A549 (cell line): ENCODE data around the gene TSC22D2.

ENCODE experiments used
- CHD2 ChIP-seq: fragments of 150-350 bp; IDR thresholded peaks from 2 replicates; pipeline ENCODE4 v1.6.1; 2014; ENCODE audit warnings: low read length; ENCODE audit not compliant: partially characterized antibody
- EP300 ChIP-seq, 2 experiments: fragments of >200 bp; sonication (Bioruptor Twin); formaldehyde crosslinking; IDR thresholded peaks; 2 replicates in 1 of 2; 3 replicates in 1 of 2; pipeline ENCODE4 v1.6.1; 2016 to 2017
- MAZ ChIP-seq: fragments of 150-350 bp; IDR thresholded peaks from 2 replicates; pipeline ENCODE4 v1.6.1; 2014; ENCODE audit warnings: antibody characterized with exemption, low read depth, low read length, borderline replicate concordance
- MYC ChIP-seq: IDR thresholded peaks from 2 replicates; pipeline ENCODE4 v1.6.1; 2012; ENCODE audit warnings: mild to moderate bottlenecking, inconsistent platforms, low read length, improper control_type of control experiment, borderline replicate concordance
- POLR2A ChIP-seq: IDR thresholded peaks from 2 replicates; pipeline ENCODE4 v1.6.1; 2012; ENCODE audit warnings: mild to moderate bottlenecking, low read length
- RAD21 ChIP-seq, 2 experiments: fragments of >200 bp in 1 of 2; sonication (Bioruptor Twin) in 1 of 2; formaldehyde crosslinking in 1 of 2; IDR thresholded peaks in 1 of 2; conservative IDR thresholded peaks in 1 of 2; 2 replicates in 1 of 2; 3 replicates in 1 of 2; pipeline ENCODE4 v1.6.1; 2012 to 2018; ENCODE audit warnings: inconsistent platforms in 1 of 2
- ZNF302 ChIP-seq: fragments of 250-450 bp; sonication (Bioruptor Pico); IDR thresholded peaks from 2 replicates; pipeline ENCODE4 v1.9.0; 2021; ENCODE audit warnings: inconsistent platforms, mild to moderate bottlenecking, moderate library complexity
- TF ChIP-seq, protein P1 (sequence below): IDR thresholded peaks from 2 replicates; pipeline ENCODE4 v1.6.1; 2012
- TF ChIP-seq, protein P2 (sequence below): fragments of 250-450 bp; sonication (Bioruptor Pico); IDR thresholded peaks from 2 replicates; pipeline ENCODE4 v1.5.0; 2021; ENCODE audit warnings: mild to moderate bottlenecking, moderate library complexity, borderline replicate concordance
- TF ChIP-seq, protein P3 (sequence below): fragments of >200 bp; sonication (Bioruptor Twin); formaldehyde crosslinking; IDR thresholded peaks from 3 replicates; pipeline ENCODE4 v1.5.1; 2016

DNA sequence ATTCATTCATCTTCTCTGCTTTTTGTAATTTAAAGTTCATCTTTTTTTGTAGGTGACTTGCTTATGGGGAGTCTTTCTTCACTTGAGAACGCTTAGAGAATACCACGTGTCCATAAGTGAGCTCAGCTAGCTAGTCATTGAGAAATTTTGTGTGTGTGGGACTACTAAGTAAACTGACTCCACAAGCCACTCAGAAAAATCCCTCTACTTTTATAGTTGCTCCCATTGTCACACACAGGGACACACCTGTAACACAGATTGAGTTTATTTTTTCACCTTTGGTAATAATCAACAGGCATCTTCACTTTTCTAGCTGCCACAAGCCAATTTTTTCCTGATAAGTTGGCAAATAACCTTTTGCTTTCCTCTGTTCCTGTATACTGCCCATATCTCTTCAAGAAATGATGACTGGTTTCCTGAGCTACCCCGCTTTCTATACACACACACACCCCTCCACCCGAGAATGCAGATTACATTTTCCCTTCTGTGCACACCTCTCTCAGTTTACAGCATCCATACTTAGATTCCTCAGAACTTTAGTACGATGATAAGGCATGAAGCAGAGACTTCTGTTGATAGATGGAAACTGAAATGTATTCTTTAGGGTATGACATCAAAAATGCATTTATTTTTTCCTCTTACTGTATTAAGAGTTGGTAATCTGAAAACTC, 4.6 kb downstream of the TSC22D2 start:
- TF ChIP-seq, protein P1, sequence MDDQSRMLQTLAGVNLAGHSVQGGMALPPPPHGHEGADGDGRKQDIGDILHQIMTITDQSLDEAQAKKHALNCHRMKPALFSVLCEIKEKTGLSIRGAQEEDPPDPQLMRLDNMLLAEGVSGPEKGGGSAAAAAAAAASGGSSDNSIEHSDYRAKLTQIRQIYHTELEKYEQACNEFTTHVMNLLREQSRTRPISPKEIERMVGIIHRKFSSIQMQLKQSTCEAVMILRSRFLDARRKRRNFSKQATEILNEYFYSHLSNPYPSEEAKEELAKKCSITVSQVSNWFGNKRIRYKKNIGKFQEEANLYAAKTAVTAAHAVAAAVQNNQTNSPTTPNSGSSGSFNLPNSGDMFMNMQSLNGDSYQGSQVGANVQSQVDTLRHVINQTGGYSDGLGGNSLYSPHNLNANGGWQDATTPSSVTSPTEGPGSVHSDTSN: no peak
- no peak for TF ChIP-seq MAZ
- TF ChIP-seq EP300 (IDR thresholded peaks at IDR 0.05): no peak
- no peak for TF ChIP-seq POLR2A
- no peak for TF ChIP-seq CHD2
- TF ChIP-seq, protein P2, sequence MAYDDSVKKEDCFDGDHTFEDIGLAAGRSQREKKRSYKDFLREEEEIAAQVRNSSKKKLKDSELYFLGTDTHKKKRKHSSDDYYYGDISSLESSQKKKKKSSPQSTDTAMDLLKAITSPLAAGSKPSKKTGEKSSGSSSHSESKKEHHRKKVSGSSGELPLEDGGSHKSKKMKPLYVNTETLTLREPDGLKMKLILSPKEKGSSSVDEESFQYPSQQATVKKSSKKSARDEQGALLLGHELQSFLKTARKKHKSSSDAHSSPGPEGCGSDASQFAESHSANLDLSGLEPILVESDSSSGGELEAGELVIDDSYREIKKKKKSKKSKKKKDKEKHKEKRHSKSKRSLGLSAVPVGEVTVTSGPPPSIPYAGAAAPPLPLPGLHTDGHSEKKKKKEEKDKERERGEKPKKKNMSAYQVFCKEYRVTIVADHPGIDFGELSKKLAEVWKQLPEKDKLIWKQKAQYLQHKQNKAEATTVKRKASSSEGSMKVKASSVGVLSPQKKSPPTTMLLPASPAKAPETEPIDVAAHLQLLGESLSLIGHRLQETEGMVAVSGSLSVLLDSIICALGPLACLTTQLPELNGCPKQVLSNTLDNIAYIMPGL (CRISPR knock-in tag): no peak
- TF ChIP-seq, protein P3, sequence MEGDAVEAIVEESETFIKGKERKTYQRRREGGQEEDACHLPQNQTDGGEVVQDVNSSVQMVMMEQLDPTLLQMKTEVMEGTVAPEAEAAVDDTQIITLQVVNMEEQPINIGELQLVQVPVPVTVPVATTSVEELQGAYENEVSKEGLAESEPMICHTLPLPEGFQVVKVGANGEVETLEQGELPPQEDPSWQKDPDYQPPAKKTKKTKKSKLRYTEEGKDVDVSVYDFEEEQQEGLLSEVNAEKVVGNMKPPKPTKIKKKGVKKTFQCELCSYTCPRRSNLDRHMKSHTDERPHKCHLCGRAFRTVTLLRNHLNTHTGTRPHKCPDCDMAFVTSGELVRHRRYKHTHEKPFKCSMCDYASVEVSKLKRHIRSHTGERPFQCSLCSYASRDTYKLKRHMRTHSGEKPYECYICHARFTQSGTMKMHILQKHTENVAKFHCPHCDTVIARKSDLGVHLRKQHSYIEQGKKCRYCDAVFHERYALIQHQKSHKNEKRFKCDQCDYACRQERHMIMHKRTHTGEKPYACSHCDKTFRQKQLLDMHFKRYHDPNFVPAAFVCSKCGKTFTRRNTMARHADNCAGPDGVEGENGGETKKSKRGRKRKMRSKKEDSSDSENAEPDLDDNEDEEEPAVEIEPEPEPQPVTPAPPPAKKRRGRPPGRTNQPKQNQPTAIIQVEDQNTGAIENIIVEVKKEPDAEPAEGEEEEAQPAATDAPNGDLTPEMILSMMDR: no peak
- TF ChIP-seq RAD21 (conservative IDR thresholded peaks at IDR 0.05 in 1 of 2, IDR thresholded peaks at IDR 0.05 in 1 of 2): no peak; a peak in 1 of 5 replicates
- no peak for TF ChIP-seq MYC
- no peak for TF ChIP-seq ZNF302
